ENCODE data around the gene PDSS2.

- TF ChIP-seq CTCF (IDR thresholded peaks at IDR 0.05) (no peak), POLR2A (IDR thresholded peaks at IDR 0.05) (no peak)
These were observed 271.7 kb downstream of the PDSS2 start for GRCh38 chr6:107187630-107188029.
